A673 (cell line): ENCODE measurements around the gene C16orf86. TPM values are rescaled to one million over a fixed set of nuclear protein-coding genes. Genes with fewer than 3 reads are reported as not detected.

Experiments
- BruUV-seq: library from RNA; stranded (reverse); fragments of 400-500 nt; replicated peaks from 2 replicates; lab custom pipeline; 2021; lab: Mats Ljungman, UMichigan
- CTCF ChIA-PET: fragments of 300-600 bp; sonication (Branson Sonifier 250); formaldehyde crosslinking; loops from one replicate; lab custom pipeline; 2022; ENCODE audit warnings: antibody characterized with exemption; lab: Charles Lee
- POLR2A ChIA-PET: fragments of 300-600 bp; sonication (Branson Sonifier 250); formaldehyde crosslinking; loops from one replicate; lab custom pipeline; 2022; ENCODE audit warnings: antibody characterized with exemption; ENCODE audit not compliant: low non-redundant PET; lab: Charles Lee
- DNase-seq: peaks from one replicate; pipeline ENCODE4 v3.0.0-alpha.2; 2015; ENCODE audit warnings: low spot score
- H3K27ac ChIP-seq: fragments of 200-600 bp; sonication (generic); 2 replicates; pipeline ENCODE4 v1.5.1; 2016; ENCODE audit warnings: mixed run types, low read depth, mild to moderate bottlenecking, mixed read lengths, antibody characterized with exemption, low read length; ENCODE audit not compliant: poor library complexity, severe bottlenecking
- H3K27me3 ChIP-seq: fragments of 200-600 bp; sonication (generic); replicated peaks from 2 replicates; pipeline ENCODE4 v1.6.1; 2017; ENCODE audit warnings: mixed run types, low read depth, mild to moderate bottlenecking, mixed read lengths, antibody characterized with exemption, low read length; ENCODE audit not compliant: insufficient read depth, poor library complexity
- H3K36me3 ChIP-seq: fragments of 200-600 bp; sonication (generic); 2 replicates; pipeline ENCODE4 v1.6.1; 2016; ENCODE audit warnings: mixed run types, mild to moderate bottlenecking, mixed read lengths, antibody characterized with exemption, low read length; ENCODE audit not compliant: insufficient read depth, poor library complexity, severe bottlenecking
- H3K4me1 ChIP-seq: fragments of 200-600 bp; sonication (generic); 2 replicates; pipeline ENCODE4 v1.6.1; 2017; ENCODE audit warnings: mixed run types, mild to moderate bottlenecking, mixed read lengths, antibody characterized with exemption, low read length; ENCODE audit not compliant: insufficient read depth, poor library complexity, severe bottlenecking
- H3K4me3 ChIP-seq: fragments of 200-600 bp; sonication (generic); 2 replicates; pipeline ENCODE4 v1.5.1; 2016; ENCODE audit warnings: low read depth, mixed run types, mild to moderate bottlenecking, mixed read lengths, low read length; ENCODE audit not compliant: poor library complexity, severe bottlenecking
- H3K9me3 ChIP-seq: fragments of 200-600 bp; sonication (generic); 2 replicates; pipeline ENCODE4 v1.6.1; 2016; ENCODE audit warnings: mixed run types, low read depth, mild to moderate bottlenecking, mixed read lengths, antibody characterized with exemption, low read length; ENCODE audit not compliant: poor library complexity, severe bottlenecking
- EZH2 ChIP-seq: fragments of 200-600 bp; sonication (generic); IDR thresholded peaks from 2 replicates; pipeline ENCODE4 v1.6.1; 2017; ENCODE audit warnings: borderline replicate concordance, low read depth, mild to moderate bottlenecking, mixed read lengths, antibody characterized with exemption, low read length; ENCODE audit not compliant: poor library complexity, severe bottlenecking
- intact Hi-C: fragments of 100-400 bp; cut with micrococcal nuclease; formaldehyde crosslinking; loops from one replicate; pipeline ENCODE4 v1.10.0; 2022; ENCODE audit not compliant: unreplicated experiment
- total RNA-seq: library from RNA; stranded (reverse); gene quantifications from 2 replicates; pipeline ENCODE4 v1.2.3, GENCODE V29; 2021
- TF ChIP-seq, protein P1 (sequence below): fragments of 300-800, 200-600 bp; sonication (generic); conservative IDR thresholded peaks from 2 replicates; pipeline ENCODE4 v1.5.1; 2017; ENCODE audit warnings: low read depth, mild to moderate bottlenecking, antibody characterized with exemption, low read length, moderate library complexity, mixed read lengths

C16orf86 gene
- total RNA-seq, 1 experiment from 2014 or later: not detected

- TF ChIP-seq, protein P1, sequence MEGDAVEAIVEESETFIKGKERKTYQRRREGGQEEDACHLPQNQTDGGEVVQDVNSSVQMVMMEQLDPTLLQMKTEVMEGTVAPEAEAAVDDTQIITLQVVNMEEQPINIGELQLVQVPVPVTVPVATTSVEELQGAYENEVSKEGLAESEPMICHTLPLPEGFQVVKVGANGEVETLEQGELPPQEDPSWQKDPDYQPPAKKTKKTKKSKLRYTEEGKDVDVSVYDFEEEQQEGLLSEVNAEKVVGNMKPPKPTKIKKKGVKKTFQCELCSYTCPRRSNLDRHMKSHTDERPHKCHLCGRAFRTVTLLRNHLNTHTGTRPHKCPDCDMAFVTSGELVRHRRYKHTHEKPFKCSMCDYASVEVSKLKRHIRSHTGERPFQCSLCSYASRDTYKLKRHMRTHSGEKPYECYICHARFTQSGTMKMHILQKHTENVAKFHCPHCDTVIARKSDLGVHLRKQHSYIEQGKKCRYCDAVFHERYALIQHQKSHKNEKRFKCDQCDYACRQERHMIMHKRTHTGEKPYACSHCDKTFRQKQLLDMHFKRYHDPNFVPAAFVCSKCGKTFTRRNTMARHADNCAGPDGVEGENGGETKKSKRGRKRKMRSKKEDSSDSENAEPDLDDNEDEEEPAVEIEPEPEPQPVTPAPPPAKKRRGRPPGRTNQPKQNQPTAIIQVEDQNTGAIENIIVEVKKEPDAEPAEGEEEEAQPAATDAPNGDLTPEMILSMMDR: no peak
- TF ChIP-seq EZH2: no peak
- ChIA-PET CTCF (no interaction called here), POLR2A (no interaction called here)
- Histone ChIP-seq H3K4me1 (no peaks in the 10 kb centered on the region), H3K9me3 (no peaks in the 10 kb centered on the region), H3K36me3 (no peaks in the 10 kb centered on the region), H3K27me3 (no peaks in the 10 kb centered on the region), H3K4me3 (no peak overlapping the region), H3K27ac (no peak overlapping the region)
- BruUV-seq: no TSS peak
- intact Hi-C loops: no loop called here
- no peak for DNase-seq
Measured at GRCh38 chr16:67707210-67707609, 40.6 kb downstream of the C16orf86 start.

DNA sequence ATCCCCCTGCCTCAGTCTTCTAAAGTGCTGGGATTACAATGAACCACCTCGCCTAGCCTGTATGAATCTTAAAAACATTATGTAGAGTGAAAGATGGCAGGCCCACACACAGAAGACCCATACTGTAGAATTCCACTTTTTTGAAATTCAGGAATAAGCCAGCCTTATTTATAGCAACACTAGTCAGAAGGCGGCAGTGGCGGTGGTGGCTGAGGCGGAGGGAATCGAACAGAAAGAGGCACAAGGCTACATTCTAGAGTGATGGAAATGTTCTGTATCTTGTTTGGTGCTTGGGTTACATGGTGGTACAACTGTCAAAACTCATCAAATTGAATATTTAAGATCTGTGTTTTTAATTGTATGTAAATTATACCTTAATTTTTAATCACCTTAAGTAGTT is 41.2 kb downstream of the C16orf86 start:
- TF ChIP-seq EZH2: no peak
- TF ChIP-seq, protein P1: no peak
- no peaks in the 10 kb centered on the region for H3K27me3 ChIP-seq
- CTCF ChIA-PET: interaction anchor here (0.6 kb wide), 1 partner anchor 232 kb away, joined by 9 read pairs; no protein-coding TSS in a partner anchor
- no peaks in the 10 kb centered on the region for H3K36me3 ChIP-seq
- H3K4me3 ChIP-seq: no peak overlapping the region
- no peak overlapping the region for H3K27ac ChIP-seq
- BruUV-seq: no TSS peak
- intact Hi-C loops: no loop called here
- H3K4me1 ChIP-seq: no peaks in the 10 kb centered on the region
- DNase-seq: no peak
- H3K9me3 ChIP-seq: no peaks in the 10 kb centered on the region
- POLR2A ChIA-PET: no interaction called here

GRCh38 chr16:67708368-67708771 is 41.8 kb downstream of the C16orf86 start:
- Histone ChIP-seq H3K4me1 (no peaks in the 10 kb centered on the region), H3K27ac (no peak overlapping the region), H3K36me3 (no peaks in the 10 kb centered on the region), H3K4me3 (no peak overlapping the region), H3K27me3 (no peaks in the 10 kb centered on the region), H3K9me3 (no peaks in the 10 kb centered on the region)
- POLR2A ChIA-PET: no interaction called here
- BruUV-seq: no TSS peak
- TF ChIP-seq, protein P1: no peak
- intact Hi-C loops: no loop called here
- no peak for DNase-seq
- CTCF ChIA-PET: interaction anchor here (0.6 kb wide), 1 partner anchor 232 kb away, joined by 9 read pairs; no protein-coding TSS in a partner anchor
